ENCODE results near the gene GPR176.

Gene GPR176

DNA sequence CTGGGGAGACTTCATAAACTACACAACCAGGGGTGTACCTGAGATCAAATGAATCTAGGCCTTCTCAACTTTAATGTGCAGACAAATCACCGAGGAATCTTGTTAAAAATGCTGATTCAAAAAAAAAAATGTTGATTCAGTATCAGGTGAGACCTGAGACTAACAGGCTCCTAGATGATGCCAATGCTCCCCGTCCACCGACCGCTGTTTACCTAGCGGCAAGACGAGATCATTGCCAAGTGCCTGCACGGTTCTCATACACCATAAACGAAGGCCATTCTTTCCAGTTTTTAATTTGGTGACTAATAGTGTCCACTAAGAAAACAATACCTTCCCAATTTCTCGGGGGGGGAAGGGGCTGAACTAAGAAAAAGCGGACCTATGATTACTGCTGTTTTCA is 134.9 kb downstream of the GPR176 start:
- no peak for DNase-seq (ENCODE audit: low read depth in 2 of 3, low spot score in 2 of 3)

DNA sequence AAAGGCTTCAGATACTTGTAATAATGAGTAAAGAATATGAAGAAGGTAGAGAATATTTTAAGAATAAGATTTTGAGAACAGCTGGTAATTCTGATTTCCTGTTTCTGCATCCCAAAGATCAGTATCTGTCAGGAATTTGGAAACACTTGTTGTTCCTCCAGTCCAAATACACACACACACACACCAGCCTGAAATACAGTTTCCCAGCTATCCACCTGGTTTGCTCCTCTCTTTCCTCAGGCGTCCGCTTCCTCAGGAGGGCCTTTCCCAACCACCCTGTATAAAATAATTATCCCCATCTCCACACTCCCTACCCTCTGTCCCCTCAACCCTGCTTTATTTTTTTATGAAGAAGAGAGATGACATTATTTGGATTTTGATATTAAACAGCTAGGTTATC is 135.4 kb downstream of the GPR176 start:
- no peak for DNase-seq (ENCODE audit: low read depth in 2 of 3, low spot score in 2 of 3)

DNA sequence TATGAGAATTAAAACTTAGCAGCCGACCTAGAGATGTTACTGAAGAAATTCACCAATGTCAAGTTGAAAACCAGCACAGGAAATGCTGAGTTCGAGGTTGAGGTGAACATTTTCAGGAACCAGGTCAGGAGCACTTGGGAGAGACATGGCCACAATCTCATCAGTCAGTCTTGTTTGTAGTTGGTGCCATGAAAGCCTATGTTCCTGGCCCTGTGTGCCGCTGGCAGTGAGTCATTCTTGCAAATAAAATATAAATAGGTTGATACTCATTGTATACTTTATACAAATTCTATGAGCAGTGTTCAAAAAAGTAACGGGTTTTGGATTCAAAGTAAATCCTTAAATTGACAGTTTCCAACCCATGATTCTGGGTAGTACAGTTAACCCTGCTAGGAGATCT is 135.9 kb downstream of the GPR176 start:
- no peak for DNase-seq (ENCODE audit: low read depth in 2 of 3, low spot score in 2 of 3)

DNA sequence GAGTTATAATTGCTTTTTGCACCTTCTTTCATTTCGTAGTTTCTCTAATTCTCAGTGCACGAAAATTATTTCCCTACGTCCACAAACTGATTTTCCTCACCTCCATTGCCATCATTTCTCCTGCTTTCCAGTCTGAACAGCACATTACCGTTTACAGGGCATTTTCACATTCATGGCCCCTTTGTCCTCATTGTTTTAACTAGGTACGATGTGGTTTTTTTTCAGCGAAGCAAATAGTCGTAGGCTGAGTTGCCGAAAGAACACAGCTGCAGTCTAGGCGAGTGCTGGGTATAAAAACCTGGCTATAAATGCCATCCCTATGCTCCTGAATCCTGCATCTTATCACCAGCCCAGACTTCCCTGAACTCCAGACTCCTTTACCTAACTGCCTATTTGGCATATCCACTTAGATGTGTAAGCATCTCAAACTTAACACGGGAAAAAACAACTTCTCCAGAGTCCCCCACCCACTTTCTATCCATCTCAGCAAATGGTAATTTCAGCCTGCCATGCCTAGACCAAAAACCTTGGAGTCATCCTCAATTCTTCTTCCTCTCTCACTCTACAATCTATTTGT is 136.7 kb downstream of the GPR176 start:
- DNase-seq (ENCODE audit: low read depth in 2 of 3, low spot score in 2 of 3): no peak

DNA sequence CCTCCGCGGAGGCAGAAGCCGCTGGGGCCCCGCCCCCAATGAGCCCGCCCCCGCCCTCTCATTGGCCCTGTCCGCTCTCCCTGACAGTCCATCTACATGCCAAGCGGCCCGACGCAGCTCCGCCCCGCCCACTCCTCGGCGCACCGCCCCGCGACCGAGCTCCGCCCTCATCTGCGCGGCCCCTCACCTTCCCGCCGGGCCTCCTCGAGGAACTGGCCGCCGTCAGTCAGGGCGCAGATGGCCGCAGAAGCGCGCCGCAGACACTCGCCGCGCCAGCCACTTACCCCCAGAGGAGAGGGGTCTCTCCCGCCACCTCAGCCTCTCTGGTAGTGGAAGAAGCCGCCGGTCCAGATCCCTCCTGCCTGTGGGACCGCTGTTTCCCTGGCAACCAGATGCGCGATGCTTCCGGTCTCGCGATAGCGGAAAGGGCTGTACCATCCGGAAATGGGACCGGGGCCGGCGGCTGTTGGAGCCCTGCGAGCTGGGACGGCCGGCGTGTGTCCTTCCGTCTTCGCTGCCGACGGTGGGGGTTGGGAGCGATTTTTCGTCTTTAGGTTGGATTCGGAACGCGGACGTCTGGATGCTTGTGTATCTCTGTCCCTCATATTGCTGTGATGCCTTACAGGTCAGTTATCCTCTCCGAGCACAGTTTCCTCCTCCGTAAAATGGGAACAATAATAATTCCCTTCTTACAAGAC is 137.5 kb downstream of the GPR176 start, which contains the start of gene FSIP1:
FSIP1 (minus strand) TSS at position 401 of the 698 bp plus-strand sequence. CDS start 6,317 bp downstream, outside the sequence.
- DNase-seq (ENCODE audit: low read depth in 2 of 3, low spot score in 2 of 3): peak; percentile 90 to 93 (median 92)

- DNase-seq (ENCODE audit: low read depth in 2 of 3, low spot score in 2 of 3): no peak
Measured at GRCh38 chr15:39781967-39782302, 138.1 kb downstream of the GPR176 start.

DNA sequence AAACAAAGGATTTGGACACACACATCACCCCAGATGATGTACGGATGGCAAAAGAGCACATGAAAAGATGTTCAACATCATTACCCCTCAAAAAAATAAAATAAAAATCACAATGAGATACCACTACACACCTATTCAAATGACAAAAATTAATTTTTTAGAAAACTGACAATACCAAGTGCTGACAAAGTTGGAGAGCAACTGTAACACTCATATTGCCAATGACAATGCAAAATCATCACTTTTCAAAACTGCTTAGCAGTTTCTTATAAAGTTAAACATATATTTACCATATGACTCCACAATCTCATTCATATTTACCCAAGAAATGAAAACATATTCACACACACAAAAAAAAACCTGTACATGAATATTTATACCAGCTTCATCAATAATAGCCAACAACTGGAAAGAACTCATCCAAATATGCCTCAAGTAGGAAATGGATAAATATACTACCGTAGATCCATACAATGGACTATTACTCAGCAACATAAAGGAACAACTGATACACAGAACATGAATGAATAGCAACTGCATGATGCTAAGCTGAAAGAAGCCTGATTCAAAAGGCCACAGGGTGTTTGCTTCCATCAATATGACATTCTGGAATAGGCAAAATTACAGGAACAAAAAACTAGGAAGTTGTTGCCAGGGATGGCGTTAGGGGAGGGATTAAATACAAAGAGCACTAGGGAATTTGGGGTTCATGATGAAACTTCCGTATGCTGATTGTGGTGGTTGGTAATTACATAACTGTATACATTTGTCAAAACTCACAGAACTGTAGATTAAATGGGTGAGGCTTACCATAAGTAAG is 138.7 kb downstream of the GPR176 start:
- no peak for DNase-seq (ENCODE audit: low read depth in 2 of 3, low spot score in 2 of 3)

- DNase-seq (ENCODE audit: low read depth in 2 of 3, low spot score in 2 of 3): no peak
Measured at GRCh38 chr15:39778021-39778420, 142.0 kb downstream of the GPR176 start.

GRCh38 chr15:39777496-39777895 is 142.6 kb downstream of the GPR176 start:
- DNase-seq (ENCODE audit: low read depth in 2 of 3, low spot score in 2 of 3): no peak

DNA sequence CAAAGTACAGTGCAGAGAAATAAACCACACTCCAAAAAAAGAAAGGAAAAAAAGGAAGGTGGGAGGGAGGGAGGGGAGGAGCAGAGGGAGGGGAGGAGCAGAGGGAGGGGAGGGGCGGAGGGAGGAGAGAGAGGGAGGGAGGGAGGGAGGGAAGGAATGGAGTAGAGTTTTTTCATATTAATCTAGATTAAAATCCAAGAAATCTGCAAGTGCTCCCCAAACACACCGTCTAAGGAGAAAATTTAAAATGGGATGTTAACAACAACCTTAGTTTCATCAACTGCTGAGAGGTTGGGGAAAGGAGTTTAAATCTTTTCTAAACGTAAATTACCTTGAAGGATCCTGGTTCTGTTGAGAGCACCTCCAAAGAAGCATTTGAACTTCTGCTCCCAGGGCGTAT is 144.0 kb downstream of the GPR176 start:
- DNase-seq (ENCODE audit: low read depth in 2 of 3, low spot score in 2 of 3): no peak

DNA sequence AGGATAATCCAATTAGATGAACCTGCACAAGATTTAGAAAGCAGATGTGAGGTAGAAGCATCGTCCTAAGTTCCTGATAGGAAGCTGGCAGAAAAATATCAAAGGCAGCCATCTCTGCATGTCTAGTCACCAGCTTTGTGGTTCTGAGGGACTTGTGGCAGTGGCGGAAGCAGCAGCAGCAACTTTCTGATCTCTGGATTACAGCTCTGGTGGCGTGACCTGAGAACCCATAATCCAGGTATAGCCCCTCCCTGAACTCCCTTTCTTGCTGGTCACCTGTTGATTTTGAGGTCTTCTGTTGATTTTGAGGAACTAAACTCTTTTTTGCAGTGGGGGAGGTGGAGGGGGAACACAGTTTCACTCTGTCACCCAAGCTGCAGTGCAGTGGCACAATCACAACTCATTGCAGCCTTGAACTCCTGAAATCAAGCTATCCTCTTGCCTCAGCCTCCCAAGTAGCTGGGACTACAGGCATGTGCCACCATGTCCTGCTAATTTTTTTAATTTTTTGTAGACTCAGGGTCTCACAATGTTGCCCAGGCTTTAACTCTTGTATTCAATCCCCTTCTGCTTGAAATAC is 145.3 kb downstream of the GPR176 start:
- no peak for DNase-seq (ENCODE audit: low read depth in 2 of 3, low spot score in 2 of 3)

DNA sequence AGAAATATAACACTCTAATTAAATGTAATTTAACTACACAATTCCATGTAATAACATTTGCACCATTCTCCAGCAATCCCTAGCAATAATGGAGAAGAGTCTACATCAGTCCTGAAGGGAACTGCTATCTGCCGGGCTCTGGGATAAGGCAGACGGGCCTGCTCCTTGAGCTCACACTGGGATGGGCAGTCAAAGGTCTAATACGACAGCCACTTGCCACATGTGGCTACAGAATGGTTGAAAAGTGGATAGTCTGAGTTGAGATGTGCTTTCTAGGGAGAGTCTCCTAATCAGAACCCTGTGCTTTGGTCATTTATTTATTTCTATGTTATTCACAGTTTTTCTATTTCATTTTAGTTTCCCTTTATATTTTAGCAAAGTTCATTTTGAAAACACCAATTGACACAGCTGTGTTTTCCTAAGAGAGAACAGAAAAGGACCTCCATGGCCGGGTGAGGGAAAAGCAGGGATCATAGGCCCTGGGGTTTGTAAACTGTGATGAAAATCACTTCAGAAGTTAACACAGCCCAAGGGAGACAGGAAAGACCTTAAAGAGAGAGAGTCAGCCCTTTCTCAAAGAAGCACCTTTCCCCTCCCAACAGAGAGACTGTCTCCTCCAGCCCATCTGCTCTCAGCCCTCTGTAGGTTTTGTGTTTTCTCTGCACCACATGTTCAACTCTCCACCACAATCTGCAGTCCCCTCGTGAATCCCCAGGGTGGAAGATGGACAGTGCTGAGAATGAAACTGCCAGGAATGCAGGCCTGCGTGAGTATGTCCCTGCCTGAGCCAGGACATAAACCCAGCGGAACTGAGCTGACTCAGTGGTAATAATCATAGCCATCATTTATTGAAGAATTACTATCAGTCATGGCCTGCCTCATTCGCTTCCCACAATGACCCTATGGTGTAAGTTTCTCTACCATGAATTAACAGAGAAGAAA is 149.0 kb downstream of the GPR176 start:
- DNase-seq (ENCODE audit: low read depth in 2 of 3, low spot score in 2 of 3): no peak

- no peak for DNase-seq (ENCODE audit: low read depth in 2 of 3, low spot score in 2 of 3)
Measured at GRCh38 chr15:39767921-39768320, 152.1 kb downstream of the GPR176 start.

- no peak for DNase-seq (ENCODE audit: low read depth in 2 of 3, low spot score in 2 of 3)
Measured at GRCh38 chr15:39761006-39761405, 159.1 kb downstream of the GPR176 start.

DNA sequence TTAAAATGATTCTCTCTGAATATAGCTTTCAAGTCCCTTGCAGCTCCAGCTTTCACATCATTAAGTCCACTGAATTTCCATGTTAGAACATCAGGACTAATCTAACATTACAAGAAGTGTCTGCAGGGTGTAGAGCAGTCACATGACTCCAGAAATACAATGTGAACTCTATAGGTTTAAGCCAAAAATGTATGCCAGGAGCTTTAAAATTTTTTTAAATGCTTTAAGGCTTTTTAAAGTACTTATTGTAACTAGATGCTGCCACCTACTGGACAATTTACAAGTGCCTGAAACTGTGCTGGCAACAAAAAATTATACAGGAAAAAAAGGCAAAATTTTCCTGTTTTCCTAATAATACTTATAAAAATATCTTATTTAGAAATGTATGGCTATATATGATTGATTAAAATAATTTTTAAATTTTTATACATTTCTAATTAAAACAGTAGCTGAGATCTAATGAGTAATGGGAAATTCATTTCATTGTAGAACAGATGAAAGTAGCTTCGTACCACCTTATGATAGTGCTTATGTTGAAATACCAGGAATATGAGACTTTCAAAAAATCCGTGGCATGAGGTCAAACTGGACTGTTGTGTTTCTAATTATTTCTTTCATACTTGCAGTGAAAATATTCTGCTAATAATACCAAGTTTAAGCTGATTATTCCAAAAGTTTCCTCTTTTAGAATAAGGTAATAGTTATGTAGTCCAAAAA is 163.1 kb downstream of the GPR176 start:
- no peak for DNase-seq (ENCODE audit: low read depth in 2 of 3, low spot score in 2 of 3)

GRCh38 chr15:39752991-39753390 is 167.1 kb downstream of the GPR176 start:
- no peak for DNase-seq (ENCODE audit: low read depth in 2 of 3, low spot score in 2 of 3)

DNA sequence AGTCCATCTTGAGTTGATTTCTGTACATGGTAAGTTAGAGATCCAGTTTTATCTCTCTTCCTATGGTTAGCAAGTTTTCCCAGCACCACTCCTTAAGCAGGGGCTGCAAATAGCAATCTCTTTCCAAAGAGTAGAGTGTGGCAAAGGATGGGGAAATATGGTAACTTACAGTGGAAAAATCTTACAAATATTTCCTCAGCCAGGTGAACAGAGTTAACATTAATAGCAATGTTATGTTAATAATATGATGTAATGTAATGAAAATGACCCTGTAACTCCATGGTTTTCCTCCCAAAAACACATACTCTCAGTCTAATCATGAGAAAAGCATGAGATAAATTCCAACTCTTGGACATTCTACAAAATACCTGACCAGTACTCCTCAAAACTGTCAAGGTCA is 167.8 kb downstream of the GPR176 start:
- DNase-seq (ENCODE audit: low read depth in 2 of 3, low spot score in 2 of 3): no peak

Data from activated CD8-positive, alpha-beta memory T cell treated with anti-CD3 and anti-CD28 coated beads for 48 hours (primary cell).